T-helper 1 cell treated with Interleukin-12 subunit alpha and Interleukin-12 subunit beta and Interleukin-4 antibody, amounts not matched to agents 30 μg/mL and 1 μg/mL, for 36 hours (primary cell): Measurements from ENCODE around the gene PGM5.
"Not testable (repeated sequence)": the region's sequence is repeated elsewhere in the genome, so short reads cannot be mapped to it uniquely, and the experiment has no call there.

Experiments
- H3K27ac Mint-ChIP-seq: one replicate; pipeline ENCODE4 v1.8.0; 2021; ENCODE audit warnings: mild to moderate bottlenecking, mixed read lengths
- H3K27me3 Mint-ChIP-seq: one replicate; pipeline ENCODE4 v1.8.0; 2021; ENCODE audit warnings: low read depth, mixed read lengths
- H3K36me3 Mint-ChIP-seq: one replicate; pipeline ENCODE4 v1.8.0; 2021; ENCODE audit warnings: low read depth, mixed read lengths
- H3K4me1 Mint-ChIP-seq: one replicate; pipeline ENCODE4 v1.8.0; 2021; ENCODE audit warnings: low read depth, mixed read lengths
- H3K4me3 Mint-ChIP-seq: one replicate; pipeline ENCODE4 v1.8.0; 2021; ENCODE audit warnings: mild to moderate bottlenecking, moderate library complexity, mixed read lengths
- H3K9me3 Mint-ChIP-seq: one replicate; pipeline ENCODE4 v1.8.0; 2021; ENCODE audit warnings: mixed read lengths

The PGM5 gene

GRCh38 chr9:68343992-68344391 is 12.4 kb upstream of the PGM5 start:
- H3K27ac Mint-ChIP-seq, H3K4me1 Mint-ChIP-seq, H3K36me3 Mint-ChIP-seq, H3K4me3 Mint-ChIP-seq, H3K9me3 Mint-ChIP-seq: not testable (repeated sequence)
- peaks cover 15% of the 10 kb centered on the region for H3K27me3 Mint-ChIP-seq

GRCh38 chr9:68351689-68352088 is 4.7 kb upstream of the PGM5 start:
- peaks cover 29% of the 10 kb centered on the region for H3K27me3 Mint-ChIP-seq
- not testable (repeated sequence) for H3K27ac Mint-ChIP-seq, H3K36me3 Mint-ChIP-seq

GRCh38 chr9:68355993-68356379 is 425 bp upstream of the PGM5 start:
- Mint-ChIP-seq H3K27me3 (peaks cover 41% of the 10 kb centered on the region), H3K4me3 (peak overlapping the region; percentile 69)
- not testable (repeated sequence) for H3K9me3 Mint-ChIP-seq, H3K27ac Mint-ChIP-seq, H3K36me3 Mint-ChIP-seq, H3K4me1 Mint-ChIP-seq

More at GRCh38 chr9:68351689-68352088, 4.7 kb upstream of the PGM5 start:
- not testable (repeated sequence) for H3K4me3 Mint-ChIP-seq, H3K4me1 Mint-ChIP-seq, H3K9me3 Mint-ChIP-seq

DNA sequence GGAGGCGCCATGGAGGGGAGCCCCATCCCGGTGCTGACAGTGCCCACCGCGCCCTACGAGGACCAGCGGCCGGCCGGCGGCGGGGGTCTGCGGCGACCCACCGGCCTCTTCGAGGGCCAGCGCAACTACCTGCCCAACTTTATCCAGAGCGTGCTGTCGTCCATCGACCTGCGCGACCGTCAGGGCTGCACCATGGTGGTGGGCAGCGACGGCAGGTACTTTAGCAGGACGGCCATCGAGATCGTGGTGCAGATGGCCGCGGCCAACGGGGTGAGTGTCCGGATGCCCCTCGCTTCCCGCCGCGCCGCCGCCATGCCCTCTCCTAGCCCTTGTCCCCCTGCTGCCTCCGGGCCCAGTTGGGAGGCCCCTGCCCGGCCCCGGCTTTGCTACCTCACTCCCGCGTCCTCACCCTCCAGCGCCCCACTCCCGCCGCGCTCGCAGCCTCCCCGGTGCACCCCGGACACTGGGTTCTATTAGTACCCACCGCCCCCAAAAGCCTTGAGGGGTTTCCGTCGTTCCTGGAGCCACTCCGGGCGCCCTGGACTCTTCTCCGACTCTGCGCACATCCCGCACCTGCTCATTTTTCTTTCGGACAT is 806 bp downstream of the PGM5 start:
- not testable (repeated sequence) for H3K4me3 Mint-ChIP-seq, H3K4me1 Mint-ChIP-seq, H3K27ac Mint-ChIP-seq, H3K9me3 Mint-ChIP-seq, H3K36me3 Mint-ChIP-seq
- H3K27me3 Mint-ChIP-seq, result peaks cover 41% of the 10 kb centered on the region

DNA sequence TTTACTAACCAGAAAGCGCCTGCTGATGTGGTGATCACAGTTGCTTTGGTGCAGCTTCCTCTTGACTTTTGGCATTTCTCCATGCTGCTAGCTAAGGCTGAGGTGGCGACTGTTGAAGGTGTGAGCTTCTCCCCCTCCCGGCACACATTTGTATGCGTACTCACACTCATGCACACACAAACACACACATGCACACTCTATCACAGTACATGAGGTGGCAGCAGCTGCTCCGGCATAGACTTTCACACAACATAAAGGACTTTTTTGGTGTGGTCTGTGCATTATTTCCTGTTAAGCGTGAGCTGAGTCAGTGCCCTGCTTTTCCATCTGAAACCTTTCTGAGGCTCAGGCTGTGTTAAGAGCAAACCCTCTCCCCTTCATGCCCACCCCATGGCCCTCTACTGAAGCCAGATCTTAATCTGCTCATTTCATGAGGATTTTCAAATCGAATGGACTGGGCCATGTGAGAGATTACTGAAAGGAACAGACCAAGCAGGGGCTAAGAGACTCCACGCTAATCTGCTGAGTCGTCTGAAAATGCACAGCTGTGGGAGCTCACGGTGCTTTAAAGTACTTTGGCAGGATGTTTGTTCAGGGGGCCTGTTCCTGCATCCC is 10.6 kb downstream of the PGM5 start:
- H3K36me3 Mint-ChIP-seq, H3K27me3 Mint-ChIP-seq, H3K4me1 Mint-ChIP-seq, H3K27ac Mint-ChIP-seq, H3K9me3 Mint-ChIP-seq: not testable (repeated sequence)
- peak overlapping the region; percentile 4 for H3K4me3 Mint-ChIP-seq

- H3K27me3 Mint-ChIP-seq, H3K27ac Mint-ChIP-seq, H3K4me1 Mint-ChIP-seq, H3K9me3 Mint-ChIP-seq, H3K36me3 Mint-ChIP-seq, H3K4me3 Mint-ChIP-seq: not testable (repeated sequence)
These were observed 19.4 kb downstream of the PGM5 start for GRCh38 chr9:68375789-68376188.

GRCh38 chr9:68377723-68378122 is 21.3 kb downstream of the PGM5 start:
- H3K4me1 Mint-ChIP-seq, H3K36me3 Mint-ChIP-seq, H3K27ac Mint-ChIP-seq, H3K27me3 Mint-ChIP-seq, H3K9me3 Mint-ChIP-seq, H3K4me3 Mint-ChIP-seq: not testable (repeated sequence)

- not testable (repeated sequence) for H3K9me3 Mint-ChIP-seq, H3K4me1 Mint-ChIP-seq, H3K36me3 Mint-ChIP-seq, H3K27ac Mint-ChIP-seq, H3K4me3 Mint-ChIP-seq
- peaks cover 13% of the 10 kb centered on the region for H3K27me3 Mint-ChIP-seq
These were observed 27.5 kb downstream of the PGM5 start for GRCh38 chr9:68383894-68384293.

DNA sequence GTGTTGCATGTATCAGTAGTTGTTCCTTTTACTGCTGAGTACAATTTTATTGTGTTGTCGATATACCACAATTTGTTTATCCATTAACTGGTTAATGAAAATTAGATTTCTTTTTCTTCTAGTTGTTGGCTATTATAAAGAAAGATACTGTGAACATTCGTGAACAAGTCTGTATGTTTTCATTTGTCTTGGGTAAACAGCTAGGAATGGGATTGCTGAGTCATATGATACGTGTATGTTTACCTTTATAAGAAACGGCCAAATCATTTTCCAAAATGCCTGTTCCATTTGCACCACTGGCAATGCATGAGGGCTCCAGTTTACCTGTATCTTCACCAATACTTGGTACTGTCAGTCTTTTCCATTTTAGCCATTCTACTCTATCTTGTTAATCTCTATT is 33.1 kb downstream of the PGM5 start:
- H3K4me1 Mint-ChIP-seq, H3K4me3 Mint-ChIP-seq, H3K27ac Mint-ChIP-seq, H3K36me3 Mint-ChIP-seq, H3K9me3 Mint-ChIP-seq: not testable (repeated sequence)
- peaks cover 11% of the 10 kb centered on the region for H3K27me3 Mint-ChIP-seq

DNA sequence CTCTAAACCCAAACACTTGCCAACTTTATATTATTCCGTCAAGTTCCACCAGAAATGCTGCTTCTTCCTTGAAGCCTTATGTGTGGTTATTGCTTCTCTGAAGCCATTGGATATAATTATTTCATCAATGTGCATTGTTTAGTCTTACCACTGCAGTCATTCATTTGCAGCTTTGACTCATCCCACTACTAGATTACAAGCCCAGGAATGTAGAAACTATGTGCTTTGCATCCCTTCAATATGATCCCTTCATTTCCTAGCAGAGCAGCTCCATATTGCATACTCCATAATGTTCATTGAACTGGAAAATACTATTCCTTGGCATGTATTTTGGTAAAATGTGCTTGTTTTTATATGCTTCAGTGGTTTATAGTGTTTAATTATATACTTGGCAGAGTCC is 34.3 kb downstream of the PGM5 start:
- H3K27ac Mint-ChIP-seq, H3K4me3 Mint-ChIP-seq, H3K36me3 Mint-ChIP-seq: not testable (repeated sequence)

DNA sequence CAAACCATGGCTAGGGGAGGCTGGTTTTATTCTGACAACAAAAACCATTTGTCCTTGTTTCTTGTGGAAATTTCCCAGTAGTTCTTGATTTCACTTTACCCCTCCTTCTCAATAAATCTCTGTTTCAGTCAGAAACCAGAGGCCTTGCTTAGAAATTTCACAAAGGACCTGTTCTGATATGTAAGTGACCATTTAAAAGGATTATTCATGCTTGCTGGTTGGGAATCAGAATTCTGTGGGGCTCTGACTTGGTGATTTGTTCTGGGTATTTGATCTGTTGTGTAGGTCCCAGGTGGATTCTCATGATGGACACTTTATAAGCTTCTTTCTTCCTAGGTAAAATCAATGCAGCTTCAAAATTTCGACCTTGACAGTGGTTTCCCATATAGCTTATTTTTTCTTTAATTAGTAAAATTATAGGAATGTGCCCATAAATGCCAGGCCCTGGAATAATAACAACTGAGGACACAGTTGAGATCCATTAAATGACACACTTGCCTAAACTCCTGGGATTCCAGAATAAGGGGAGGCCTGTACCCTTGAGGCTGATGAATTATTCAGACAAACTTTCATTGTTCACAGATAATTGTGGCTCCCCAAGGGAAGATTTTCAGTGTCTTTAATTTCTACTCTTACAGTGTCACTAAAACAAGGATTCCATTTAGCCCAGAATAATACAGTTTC is 40.1 kb downstream of the PGM5 start:
- not testable (repeated sequence) for H3K27ac Mint-ChIP-seq, H3K36me3 Mint-ChIP-seq, H3K27me3 Mint-ChIP-seq, H3K4me3 Mint-ChIP-seq, H3K4me1 Mint-ChIP-seq, H3K9me3 Mint-ChIP-seq

More for the DNA sequence above, 34.3 kb downstream of the PGM5 start:
- H3K4me1 Mint-ChIP-seq, H3K9me3 Mint-ChIP-seq: not testable (repeated sequence)
- H3K27me3 Mint-ChIP-seq, result peaks cover 11% of the 10 kb centered on the region

GRCh38 chr9:68397095-68397423 is 40.6 kb downstream of the PGM5 start:
- H3K4me1 Mint-ChIP-seq, H3K9me3 Mint-ChIP-seq, H3K27ac Mint-ChIP-seq, H3K27me3 Mint-ChIP-seq, H3K4me3 Mint-ChIP-seq, H3K36me3 Mint-ChIP-seq: not testable (repeated sequence)

DNA sequence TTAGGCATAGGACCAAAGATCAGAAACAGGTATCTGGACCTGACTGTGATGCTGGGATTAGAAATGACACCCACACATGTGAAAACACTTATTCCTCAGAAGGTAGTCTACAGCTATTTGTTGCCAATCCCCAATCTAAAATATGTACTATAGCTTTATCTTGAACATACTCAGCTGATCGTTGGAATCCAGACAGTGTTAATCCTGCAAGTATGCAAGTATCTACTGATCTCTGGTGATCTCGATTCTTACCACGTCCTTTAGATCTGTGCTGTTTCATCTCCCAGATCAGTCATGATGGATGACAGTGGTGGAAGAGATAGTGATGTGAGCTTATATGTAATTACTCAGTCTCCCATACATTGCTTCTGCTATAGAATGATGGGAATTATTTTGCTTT is 41.4 kb downstream of the PGM5 start:
- H3K4me3 Mint-ChIP-seq, H3K27me3 Mint-ChIP-seq, H3K27ac Mint-ChIP-seq, H3K9me3 Mint-ChIP-seq, H3K36me3 Mint-ChIP-seq, H3K4me1 Mint-ChIP-seq: not testable (repeated sequence)

DNA sequence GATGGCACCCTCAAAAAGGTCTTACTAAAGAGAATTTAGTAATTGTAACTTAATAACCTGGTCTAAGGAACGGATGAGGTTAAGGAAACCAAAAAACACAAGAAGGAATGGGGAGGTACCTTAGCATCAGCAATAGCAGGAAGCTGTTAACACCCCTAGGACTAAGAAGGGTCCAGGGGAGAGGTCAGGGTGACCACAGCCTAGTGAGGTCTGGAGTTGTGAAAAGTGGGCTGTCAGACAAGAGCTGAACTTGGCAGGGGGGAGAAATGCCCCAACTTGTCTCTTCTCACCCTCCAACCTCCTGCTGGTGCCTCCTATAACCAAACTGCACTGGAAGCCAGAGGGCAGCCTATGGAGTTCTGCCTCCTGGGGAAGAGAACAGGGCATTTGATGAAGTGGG is 41.9 kb downstream of the PGM5 start:
- H3K36me3 Mint-ChIP-seq, H3K9me3 Mint-ChIP-seq, H3K4me1 Mint-ChIP-seq, H3K27me3 Mint-ChIP-seq, H3K4me3 Mint-ChIP-seq, H3K27ac Mint-ChIP-seq: not testable (repeated sequence)

GRCh38 chr9:68404421-68405185 is 48.2 kb downstream of the PGM5 start:
- not testable (repeated sequence) for H3K9me3 Mint-ChIP-seq, H3K36me3 Mint-ChIP-seq, H3K4me3 Mint-ChIP-seq, H3K4me1 Mint-ChIP-seq, H3K27me3 Mint-ChIP-seq, H3K27ac Mint-ChIP-seq
